Upper lobe of left lung (tissue), 4 donors: ENCODE measurements around the gene CASQ2.

Experiments used
- CTCF ChIP-seq, 6 experiments: fragments of 450-650 bp in 4 of 6; fragments of 200-600 bp in 2 of 6; sonication (generic) in 2 of 6; IDR thresholded peaks; one replicate each; pipeline ENCODE4 v1.5.1; 2016 to 2019; ENCODE audit warnings: antibody characterized with exemption in 6 of 6
- POLR2A ChIP-seq, 4 donors: fragments of 450-650 bp; IDR thresholded peaks; one replicate each; pipeline ENCODE4 v1.5.1; 2016 to 2017; ENCODE audit warnings: antibody characterized with exemption in 4 of 4, mild to moderate bottlenecking in 2 of 4

- TF ChIP-seq CTCF (IDR thresholded peaks at IDR 0.05) (no peak), POLR2A (IDR thresholded peaks at IDR 0.05) (no peak)
These were observed at the start of gene CASQ2 for GRCh38 chr1:115768549-115768948.
